GM12891 (cell line): ENCODE results near the gene IL1RAPL1.

Source experiments
- PAX5 ChIP-seq: IDR thresholded peaks from 2 replicates; pipeline ENCODE4 v1.6.1; 2011; ENCODE audit warnings: low read length, moderate library complexity, mild to moderate bottlenecking; ENCODE audit not compliant: insufficient read depth, severe bottlenecking
- POLR2A ChIP-seq: IDR thresholded peaks from 2 replicates; pipeline ENCODE4 v1.6.1; 2011; ENCODE audit warnings: low read depth, low read length, control low read depth
- POLR2AphosphoS5 ChIP-seq: IDR thresholded peaks from 2 replicates; pipeline ENCODE4 v1.6.1; 2011; ENCODE audit warnings: low read depth, low read length, control low read depth
- TAF1 ChIP-seq: IDR thresholded peaks from 2 replicates; pipeline ENCODE4 v1.6.1; 2011; ENCODE audit warnings: low read depth, low read length, control low read depth

- TF ChIP-seq PAX5 (no peak), POLR2A (no peak), POLR2AphosphoS5 (no peak), TAF1 (no peak)
These were observed 687.3 kb downstream of the IL1RAPL1 start for GRCh38 chrX:29274517-29274916.
